Thymus (tissue), 11 donors: Measurements from ENCODE around the gene TBL2. TPM values are rescaled to one million over a fixed set of nuclear protein-coding genes. Genes with fewer than 3 reads are reported as not detected.
A peak's percentile ranks its signal among the peaks of the same experiment; 100 is the strongest.
"Not testable (repeated sequence)": the region's sequence is repeated elsewhere in the genome, so short reads cannot be mapped to it uniquely, and the experiment has no call there.

Experiments
- DNase-seq, 9 donors: peaks; one replicate each; pipeline ENCODE4 v3.0.0-alpha.2; 2013; ENCODE audit warnings: low spot score in 9 of 9, low read depth in 6 of 9, missing footprints in 1 of 9
- H3K27ac ChIP-seq, 2 donors: one replicate each; pipeline ENCODE4 v1.5.1; 2013; ENCODE audit warnings: control low read depth in 1 of 2, low read depth in 1 of 2, low read length in 1 of 2, mild to moderate bottlenecking in 1 of 2, moderate library complexity in 1 of 2
- H3K27me3 ChIP-seq, 2 donors: one replicate each; pipeline ENCODE4 v1.5.1; 2013; ENCODE audit warnings: low read length in 1 of 2; ENCODE audit not compliant: control insufficient read depth in 2 of 2, insufficient read depth in 1 of 2
- H3K36me3 ChIP-seq, 2 donors: one replicate each; pipeline ENCODE4 v1.5.1; 2013; ENCODE audit warnings: low read length in 1 of 2, mild to moderate bottlenecking in 1 of 2, moderate library complexity in 1 of 2; ENCODE audit not compliant: control insufficient read depth in 2 of 2, insufficient read depth in 2 of 2
- H3K4me1 ChIP-seq, 2 donors: one replicate each; pipeline ENCODE4 v1.5.1; 2013; ENCODE audit warnings: low read length in 2 of 2; ENCODE audit not compliant: control insufficient read depth in 2 of 2, insufficient read depth in 2 of 2
- H3K4me3 ChIP-seq, 2 donors: one replicate each; pipeline ENCODE4 v1.5.1; 2013; ENCODE audit warnings: low read length in 2 of 2, control low read depth in 1 of 2, mild to moderate bottlenecking in 1 of 2
- H3K9me3 ChIP-seq, 2 donors: one replicate each; pipeline ENCODE4 v1.5.1; 2013; ENCODE audit warnings: low read length in 1 of 2, mild to moderate bottlenecking in 1 of 2; ENCODE audit not compliant: control insufficient read depth in 2 of 2, insufficient read depth in 1 of 2
- WGBS: extraction: QIAGEN DNeasy Blood & Tissue Kit; methylation state at CpG from one replicate; pipeline ENCODE4 v1.1.7; 2013; 5-methylcytosine and 5-hydroxymethylcytosine counted together
- polyA plus RNA-seq: library from polyadenylated mRNA; stranded (reverse); fragments of 200-250 nt; gene quantifications from one replicate; pipeline ENCODE4 v1.2.3, GENCODE V29; 2013
- total RNA-seq: library from RNA; stranded (reverse); fragments of 120-200 nt; gene quantifications from one replicate; pipeline ENCODE4 v1.2.4, GENCODE V29; 2013
- donor health status: healthy.

Gene TBL2
- total and polyA plus RNA-seq, 2 donors: 16.1 to 18.2 TPM

DNA sequence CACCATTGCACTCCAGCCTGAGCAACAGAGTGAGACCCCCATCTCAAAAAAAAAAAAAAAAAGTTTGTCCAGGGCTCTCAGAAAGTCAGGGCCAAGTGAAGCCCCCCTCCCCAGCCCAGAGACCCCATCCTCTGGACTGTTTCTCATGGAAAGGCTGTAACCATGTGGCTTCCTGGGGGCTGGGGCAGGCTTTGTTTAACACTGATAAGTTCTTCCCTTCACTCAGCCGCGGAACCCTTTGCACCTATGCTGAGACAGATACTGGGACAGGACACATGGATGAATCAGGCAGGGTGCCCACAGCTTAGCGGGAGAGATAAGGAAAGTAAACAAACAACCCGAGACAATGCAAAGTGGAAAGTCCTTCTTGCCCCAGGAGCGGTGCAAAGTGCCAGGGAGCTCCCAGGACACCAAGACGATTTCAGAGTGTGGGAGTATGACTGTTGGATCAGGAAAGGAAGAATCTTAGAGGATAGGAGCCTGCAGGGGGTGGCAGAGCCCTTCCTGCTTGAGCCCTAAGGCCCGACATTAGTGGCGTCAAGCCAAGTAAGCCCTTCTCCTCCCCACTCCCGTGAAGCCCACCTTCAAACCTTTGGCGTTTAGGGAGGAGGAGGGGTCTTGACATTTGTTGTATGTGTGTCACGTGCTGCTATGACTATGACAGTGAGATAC lies 34.4 kb upstream of the TBL2 start:
- Histone ChIP-seq H3K27me3 (peaks cover 0 to 68% of the 10 kb centered on the region in 2 donors), H3K36me3 (no peaks in the 10 kb centered on the region), H3K9me3 (no peaks in the 10 kb centered on the region), H3K27ac (no peak overlapping the region), H3K4me1 (no peaks in the 10 kb centered on the region), H3K4me3 (no peak overlapping the region)
- WGBS: 11% methylated on average over 11 of the region's 11 CpGs
- no peak for DNase-seq

DNA sequence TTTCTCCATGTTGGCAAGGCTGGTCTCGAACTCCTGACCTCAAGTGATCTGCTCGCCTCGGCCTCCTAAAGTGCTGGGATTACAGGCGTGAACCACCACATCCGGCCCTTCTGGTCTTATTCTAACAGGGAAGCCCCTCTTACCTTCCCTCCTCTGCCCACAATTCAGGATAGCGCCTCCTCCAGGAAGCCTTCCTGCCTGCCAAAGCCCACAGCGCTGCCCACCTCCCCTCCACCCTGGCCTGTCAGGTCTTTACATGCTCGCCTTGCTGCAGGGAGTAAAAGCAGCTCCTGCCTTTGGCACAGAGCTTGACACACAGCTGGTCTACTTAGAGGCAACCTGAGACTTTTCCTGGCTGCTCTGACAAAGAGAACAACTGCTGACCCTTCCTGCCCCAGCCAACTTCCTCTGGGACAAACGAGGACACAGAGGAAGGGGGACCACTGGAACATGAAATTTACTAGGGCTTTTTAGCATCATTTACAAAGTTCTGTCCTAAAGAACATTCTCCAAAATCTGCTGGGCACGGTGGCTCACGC lies 32.7 kb upstream of the TBL2 start:
- no peak for DNase-seq
- no peak overlapping the region for H3K4me3 ChIP-seq
- H3K36me3 ChIP-seq: no peaks in the 10 kb centered on the region
- 68% methylated on average over 11 of the region's 11 CpGs for WGBS
- peaks cover 6 to 79% of the 10 kb centered on the region in 2 donors for H3K27me3 ChIP-seq
- H3K4me1 ChIP-seq: peaks cover 0 to 3% of the 10 kb centered on the region in 2 donors
- H3K9me3 ChIP-seq: no peaks in the 10 kb centered on the region
- H3K27ac ChIP-seq: no peak overlapping the region

DNA sequence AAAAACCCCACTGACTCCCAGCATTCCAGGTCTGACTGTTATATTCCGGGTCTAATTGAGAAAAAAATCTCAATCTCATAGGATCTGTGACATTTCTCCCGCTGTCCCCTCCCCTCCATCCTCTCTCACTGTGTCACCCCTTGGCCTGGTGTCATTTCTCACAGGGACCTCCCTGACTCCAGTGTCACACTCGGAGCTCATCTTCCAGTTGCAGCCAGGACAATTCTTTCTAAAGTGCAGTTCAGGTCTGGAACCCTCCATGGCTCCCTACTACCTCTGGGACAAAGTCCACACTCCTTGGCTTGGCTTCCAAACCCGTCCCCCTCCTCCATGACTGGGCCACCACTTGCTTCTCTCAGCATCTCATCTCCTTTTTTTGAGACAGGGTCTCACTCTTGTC lies 31.7 kb upstream of the TBL2 start:
- WGBS: 87% methylated on average over 4 of the region's 4 CpGs
- Histone ChIP-seq H3K27me3 (peaks cover 6 to 85% of the 10 kb centered on the region in 2 donors), H3K9me3 (no peaks in the 10 kb centered on the region), H3K4me3 (no peak overlapping the region), H3K27ac (no peak overlapping the region), H3K4me1 (peaks cover 0 to 3% of the 10 kb centered on the region in 2 donors), H3K36me3 (no peaks in the 10 kb centered on the region)
- no peak for DNase-seq

DNA sequence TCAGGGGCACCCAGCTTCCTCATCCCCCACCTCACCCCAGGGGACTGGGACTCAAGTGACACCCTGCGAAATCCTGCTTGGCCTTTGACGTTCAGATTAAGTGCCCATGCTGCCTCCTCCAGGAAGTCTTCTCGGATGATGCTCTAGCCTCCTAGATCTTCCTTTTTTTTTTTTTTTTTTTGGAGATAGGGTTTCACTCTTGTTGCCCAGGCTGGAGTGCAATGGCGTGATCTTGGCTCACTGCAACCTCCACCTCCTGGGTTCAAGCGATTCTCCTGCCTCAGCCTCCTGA lies 29.3 kb upstream of the TBL2 start:
- H3K9me3 ChIP-seq, H3K4me1 ChIP-seq, H3K36me3 ChIP-seq, H3K4me3 ChIP-seq, H3K27ac ChIP-seq, DNase-seq: not testable (repeated sequence)
- H3K27me3 ChIP-seq: peaks cover 6 to 70% of the 10 kb centered on the region in 2 donors
- WGBS: 66% methylated on average over 5 of the region's 5 CpGs

- Histone ChIP-seq H3K4me3 (no peak overlapping the region), H3K27ac (no peak overlapping the region), H3K27me3 (peaks cover 6 to 65% of the 10 kb centered on the region in 2 donors), H3K9me3 (no peaks in the 10 kb centered on the region), H3K4me1 (peaks cover 0 to 3% of the 10 kb centered on the region in 2 donors), H3K36me3 (no peaks in the 10 kb centered on the region)
- DNase-seq: peak in 7 of 9 donors; percentile 27 to 67 (median 48)
- 14% methylated on average over 36 of the region's 36 CpGs for WGBS
These were observed 28.7 kb upstream of the TBL2 start for GRCh38 chr7:73606801-73607691.

DNA sequence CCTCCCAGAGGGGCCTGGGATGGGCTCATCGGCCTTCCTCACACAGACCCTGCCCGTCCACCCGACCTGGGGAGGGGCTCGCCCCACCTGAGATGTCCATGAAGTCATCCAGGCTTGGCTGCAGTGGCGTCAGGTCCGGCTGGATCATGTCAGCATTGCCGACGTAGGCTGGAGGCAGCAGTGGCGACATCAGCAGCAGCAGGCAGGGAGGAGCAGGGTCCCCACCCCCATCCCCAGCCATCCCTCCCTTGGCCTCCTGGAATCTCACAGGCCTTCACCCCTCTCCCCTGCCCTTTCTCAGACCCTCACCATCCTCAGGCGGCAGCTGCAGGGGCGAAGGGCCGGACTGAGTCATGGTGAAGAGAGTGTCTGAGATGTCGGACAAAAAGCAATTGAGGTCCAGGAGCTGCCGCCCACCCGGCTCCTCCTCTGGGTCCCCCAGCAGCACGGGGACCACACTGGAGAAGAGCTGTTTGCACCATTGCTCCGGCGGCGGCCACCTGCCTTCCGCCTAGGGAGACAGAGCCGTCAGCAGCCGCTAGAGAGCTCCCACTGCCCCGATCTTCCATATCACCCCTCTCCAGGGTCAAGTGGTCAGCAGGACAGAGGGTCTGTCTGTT lies 27.3 kb upstream of the TBL2 start:
- WGBS: 82% methylated on average over 23 of the region's 23 CpGs
- no peaks in the 10 kb centered on the region for H3K36me3 ChIP-seq
- H3K4me3 ChIP-seq: no peak overlapping the region
- peaks cover 0 to 3% of the 10 kb centered on the region in 2 donors for H3K4me1 ChIP-seq
- H3K9me3 ChIP-seq: no peaks in the 10 kb centered on the region
- no peak for DNase-seq
- no peak overlapping the region for H3K27ac ChIP-seq
- peaks cover 6 to 56% of the 10 kb centered on the region in 2 donors for H3K27me3 ChIP-seq

DNA sequence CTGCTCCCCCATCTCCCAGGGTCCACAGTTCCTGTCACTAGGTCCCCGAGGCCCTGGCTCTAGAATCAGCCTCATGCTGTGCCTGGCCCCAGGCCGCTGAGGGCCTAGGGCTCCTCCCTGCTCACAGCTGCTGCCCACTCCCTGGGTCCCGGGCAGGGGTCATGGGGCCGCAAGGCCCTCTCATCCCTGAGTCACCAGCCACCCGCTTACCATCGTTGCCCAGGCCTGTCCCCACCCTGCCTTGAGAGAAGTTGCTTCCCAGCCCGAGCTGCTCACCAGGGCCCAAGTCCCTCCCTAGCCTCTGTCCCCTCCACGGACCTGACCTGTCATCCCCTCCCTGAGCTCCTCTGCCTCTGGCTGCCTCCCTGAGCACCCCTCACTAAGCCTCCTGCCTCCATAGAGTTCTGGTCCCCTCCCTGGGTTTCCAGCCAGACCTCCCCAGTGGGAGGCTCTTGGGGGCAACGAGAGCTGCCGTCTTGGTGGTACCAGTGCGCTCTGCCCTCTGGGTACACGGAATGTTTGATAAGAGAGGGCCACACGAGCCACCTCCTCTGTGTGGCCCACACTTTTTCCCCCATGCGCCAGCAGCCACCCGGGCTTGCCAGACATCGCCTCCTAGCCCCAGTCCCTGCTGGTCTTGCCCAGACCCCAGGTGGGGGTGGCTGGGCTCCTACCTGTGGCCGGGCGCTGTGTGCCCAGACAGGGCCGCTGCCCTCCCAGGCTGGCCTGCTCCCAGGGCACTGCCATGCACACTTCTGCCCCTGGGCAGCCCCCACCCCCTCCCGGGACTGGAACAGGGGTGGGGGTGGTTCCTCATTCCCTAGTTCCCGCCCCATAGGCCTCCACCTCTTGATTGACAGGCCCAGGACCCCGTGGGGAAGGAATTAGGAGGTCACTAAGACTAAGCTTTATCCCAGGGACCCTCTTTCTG lies 24.6 kb upstream of the TBL2 start:
- H3K27ac ChIP-seq: no peak overlapping the region
- H3K36me3 ChIP-seq: no peaks in the 10 kb centered on the region
- no peak overlapping the region for H3K4me3 ChIP-seq
- no peak for DNase-seq
- H3K27me3 ChIP-seq: peaks cover 6 to 48% of the 10 kb centered on the region in 2 donors
- H3K9me3 ChIP-seq: no peaks in the 10 kb centered on the region
- WGBS: 81% methylated on average over 22 of the region's 22 CpGs
- peaks cover 0 to 3% of the 10 kb centered on the region in 2 donors for H3K4me1 ChIP-seq

DNA sequence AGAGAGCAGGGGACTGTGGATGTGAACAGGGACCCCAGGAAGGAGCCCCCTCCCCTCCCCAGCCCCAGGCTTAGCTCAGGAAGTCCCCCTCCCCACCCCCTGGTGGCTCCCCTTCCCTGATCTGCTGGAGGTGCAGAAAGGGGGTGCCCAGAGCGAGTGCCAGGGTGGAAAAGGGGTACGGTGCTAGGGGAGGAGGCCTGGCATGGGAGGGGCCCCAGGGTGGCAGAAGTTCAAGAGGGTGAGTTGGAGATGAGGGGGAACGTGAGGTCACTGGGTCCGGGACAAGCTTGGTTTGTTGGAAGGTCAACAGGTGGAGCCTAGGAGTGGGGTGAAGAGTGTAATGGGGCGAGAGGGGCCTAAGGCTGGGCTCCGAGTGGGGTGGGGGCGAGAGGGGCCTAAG lies 21.5 kb upstream of the TBL2 start:
- no peak overlapping the region for H3K4me3 ChIP-seq
- no peaks in the 10 kb centered on the region for H3K4me1 ChIP-seq
- H3K9me3 ChIP-seq: no peaks in the 10 kb centered on the region
- no peak overlapping the region for H3K27ac ChIP-seq
- no peaks in the 10 kb centered on the region for H3K36me3 ChIP-seq
- WGBS: 78% methylated on average over 7 of the region's 7 CpGs
- peaks cover 3 to 47% of the 10 kb centered on the region in 2 donors for H3K27me3 ChIP-seq
- no peak for DNase-seq
